ENCODE measurements around the gene OR2L2.
"Not testable (repeated sequence)": the region's sequence is repeated elsewhere in the genome, so short reads cannot be mapped to it uniquely, and the experiment has no call there.

Gene OR2L2

GRCh38 chr1:248029770-248030169 lies at the start of gene OR2L2:
OR2L2 (plus strand) TSS chr1:248030070; CDS start chr1:248038268, 8,198 bp downstream.
- no peak for DNase-seq

- no peak for DNase-seq
Observed at GRCh38 chr1:247992986-247993385, 36.9 kb upstream of the OR2L2 start.

GRCh38 chr1:247998811-247999210 lies 31.1 kb upstream of the OR2L2 start:
- no peak for DNase-seq

- no peak for DNase-seq
Observed at GRCh38 chr1:248000169-248000568, 29.7 kb upstream of the OR2L2 start.

GRCh38 chr1:248007778-248008177 lies 22.1 kb upstream of the OR2L2 start:
- no peak for DNase-seq

GRCh38 chr1:248009681-248010080 lies 20.2 kb upstream of the OR2L2 start:
- DNase-seq: no peak

GRCh38 chr1:248013229-248013710 lies 16.6 kb upstream of the OR2L2 start, which contains the start of gene OR2L5:
OR2L5 (plus strand) TSS chr1:248013660; CDS start chr1:248021948, 8,288 bp downstream.
- no peak for DNase-seq

- DNase-seq: no peak
Observed at GRCh38 chr1:248015803-248016202, 14.1 kb upstream of the OR2L2 start.

GRCh38 chr1:248045209-248045608 lies 15.3 kb downstream of the OR2L2 start:
- no peak for DNase-seq

GRCh38 chr1:248046536-248046935 lies 16.7 kb downstream of the OR2L2 start, which contains the start of gene OR2L3:
OR2L3 (plus strand) TSS chr1:248046836; CDS start chr1:248060682, 13,846 bp downstream.
- DNase-seq: no peak

GRCh38 chr1:248047008-248047407 lies 17.1 kb downstream of the OR2L2 start:
- no peak for DNase-seq

- no peak for DNase-seq
Observed at GRCh38 chr1:248054671-248055070, 24.8 kb downstream of the OR2L2 start.

GRCh38 chr1:248055261-248055660 lies 25.4 kb downstream of the OR2L2 start:
- DNase-seq: no peak

GRCh38 chr1:248065071-248065470 lies 35.2 kb downstream of the OR2L2 start:
- DNase-seq: no peak

GRCh38 chr1:248065604-248066003 lies 35.7 kb downstream of the OR2L2 start:
- DNase-seq: no peak

GRCh38 chr1:248083864-248084263 lies 54.0 kb downstream of the OR2L2 start:
- DNase-seq: not testable (repeated sequence)

Measured in EL (cell line).